Epithelial cell of proximal tubule (primary cell): ENCODE results near the gene KLHL6. TPM values are rescaled to one million over a fixed set of nuclear protein-coding genes. Genes with fewer than 3 reads are reported as not detected.
"Not testable (repeated sequence)": the region's sequence is repeated elsewhere in the genome, so short reads cannot be mapped to it uniquely, and the experiment has no call there.

ENCODE experiments used
- DNase-seq: peaks from one replicate; pipeline ENCODE4 v3.0.0-alpha.2; 2011; ENCODE audit warnings: low read depth
- H3K4me3 ChIP-seq: 2 replicates; pipeline ENCODE4 v1.5.1; 2011; ENCODE audit warnings: low read depth, mild to moderate bottlenecking, low read length
- CTCF ChIP-seq: conservative IDR thresholded peaks from 2 replicates; pipeline ENCODE4 v1.5.1; 2012; ENCODE audit warnings: low read depth, mild to moderate bottlenecking, low read length
- total RNA-seq: library from RNA; depleted of rRNA; stranded (reverse); fragments of >200 nt; gene quantifications from 2 replicates; pipeline ENCODE4 v1.2.3, GENCODE V29; 2015

KLHL6 gene
- total RNA-seq, 1 donor from 2014 or later = not detected

DNA sequence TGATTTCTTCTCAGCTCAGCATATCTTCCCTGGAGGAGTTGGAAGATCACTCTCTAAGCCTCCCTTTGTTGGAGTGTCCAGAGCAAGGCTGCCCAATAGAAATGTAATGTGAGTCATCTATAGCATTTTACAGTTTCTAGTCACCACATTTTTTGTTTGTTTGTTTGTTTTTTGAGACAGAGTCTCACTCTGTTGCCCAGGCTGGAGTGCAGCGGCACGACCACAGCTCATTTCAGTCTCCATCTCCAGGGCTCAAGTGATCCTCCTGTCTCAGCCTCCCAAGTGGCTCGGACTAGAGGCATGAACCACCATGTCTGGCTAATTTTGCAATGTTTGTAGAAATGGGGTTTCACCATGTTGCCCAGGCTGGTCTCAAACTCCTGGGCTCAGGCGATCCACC lies 21.3 kb downstream of the KLHL6 start:
- no peak for TF ChIP-seq CTCF
- H3K4me3 ChIP-seq = no peak overlapping the region
- DNase-seq = peak; percentile 23

DNA sequence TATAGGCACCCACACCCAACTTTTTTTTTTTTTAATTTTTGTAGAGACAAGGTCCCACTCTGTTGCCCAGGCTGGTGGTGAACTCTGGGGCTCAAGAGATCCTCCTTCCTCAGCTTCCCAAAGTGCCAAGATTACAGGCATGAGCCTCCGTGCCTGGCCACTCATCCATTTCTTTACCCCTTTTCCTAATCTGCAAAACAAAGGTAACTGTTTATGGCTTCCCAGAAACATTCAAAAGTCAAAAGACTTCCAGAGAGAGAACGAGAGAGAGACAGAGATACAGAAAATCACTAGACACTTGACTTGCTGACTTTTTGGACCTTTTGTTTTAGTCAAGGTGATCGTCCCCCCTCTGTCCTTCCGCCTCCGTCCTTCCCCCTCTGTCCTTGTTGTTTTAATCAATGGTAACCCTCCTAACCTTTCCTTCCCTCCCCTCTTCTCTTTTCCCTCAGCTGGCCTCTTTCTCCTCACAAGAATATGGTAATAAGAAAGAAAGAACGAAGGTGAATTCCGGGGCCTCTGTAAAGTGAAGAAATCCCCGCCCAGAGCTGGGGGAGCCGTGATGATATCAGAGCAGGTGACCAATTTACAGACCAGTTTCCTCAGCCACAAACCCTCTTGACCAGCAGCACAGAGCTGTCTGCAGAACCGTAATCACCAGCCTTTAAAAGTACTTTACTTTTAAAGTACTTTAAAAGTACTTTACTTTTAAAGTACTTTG lies 21.9 kb downstream of the KLHL6 start:
- H3K4me3 ChIP-seq = no peak overlapping the region
- DNase-seq = peak; percentile 68
- no peak for TF ChIP-seq CTCF

DNA sequence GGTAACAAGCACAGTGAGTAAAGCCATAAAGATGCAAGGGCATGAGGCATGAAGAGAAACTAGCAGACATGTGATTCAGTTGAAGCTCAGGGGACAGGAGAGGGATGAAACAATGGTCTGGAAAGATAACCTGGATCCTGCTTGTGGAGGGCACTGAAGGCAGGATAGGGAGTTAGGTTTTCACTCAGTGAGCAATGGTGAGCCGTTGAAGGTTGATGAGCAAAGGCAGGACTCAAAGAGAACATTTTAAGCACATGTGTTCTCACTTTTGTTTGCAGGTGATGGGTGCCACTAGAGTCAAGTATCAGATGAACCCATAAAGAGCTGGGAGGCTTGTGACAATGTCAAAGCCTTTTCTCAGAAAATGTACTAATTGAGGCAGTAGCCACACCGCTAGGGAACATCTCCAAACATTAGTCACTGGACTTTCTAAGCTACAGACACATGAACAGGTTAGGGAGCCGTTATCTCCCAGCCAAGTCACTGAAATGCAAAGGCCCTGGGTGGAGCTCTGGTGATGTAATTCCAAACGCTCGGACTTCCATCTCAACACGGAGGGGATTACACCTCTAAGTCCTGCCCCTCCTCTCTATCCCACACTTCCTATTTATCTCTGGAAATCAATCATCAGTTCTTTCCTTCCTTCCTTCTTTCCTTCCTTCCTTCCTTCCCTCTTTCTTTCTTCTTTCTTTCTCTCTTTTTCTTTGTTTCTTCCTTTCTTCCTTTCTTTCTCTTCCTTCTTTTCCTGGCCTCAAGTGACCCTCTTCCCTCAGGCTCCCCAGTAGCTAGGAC lies 22.7 kb downstream of the KLHL6 start:
- no peak overlapping the region for H3K4me3 ChIP-seq
- DNase-seq = no peak
- TF ChIP-seq CTCF = no peak

DNA sequence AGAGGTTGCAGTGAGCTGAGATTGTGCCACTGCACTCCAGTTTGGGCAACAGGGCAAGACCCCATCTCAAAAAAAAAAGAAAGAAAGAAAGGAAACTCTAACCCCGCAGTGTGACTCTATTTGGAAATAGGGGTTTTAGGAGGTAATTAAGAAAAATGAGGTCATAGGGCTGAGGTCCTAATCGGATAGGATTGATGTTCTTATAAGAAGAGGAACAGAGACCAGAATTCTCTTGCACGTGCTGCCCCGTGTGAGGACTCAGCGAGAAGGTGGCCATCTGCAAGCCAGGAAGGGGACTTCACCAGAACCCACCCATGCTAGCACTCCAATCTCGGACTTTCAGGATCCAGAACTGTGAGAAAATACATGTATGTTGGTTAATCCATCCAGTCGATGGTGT lies 25.8 kb downstream of the KLHL6 start:
- TF ChIP-seq CTCF = no peak
- no peak overlapping the region for H3K4me3 ChIP-seq

DNA sequence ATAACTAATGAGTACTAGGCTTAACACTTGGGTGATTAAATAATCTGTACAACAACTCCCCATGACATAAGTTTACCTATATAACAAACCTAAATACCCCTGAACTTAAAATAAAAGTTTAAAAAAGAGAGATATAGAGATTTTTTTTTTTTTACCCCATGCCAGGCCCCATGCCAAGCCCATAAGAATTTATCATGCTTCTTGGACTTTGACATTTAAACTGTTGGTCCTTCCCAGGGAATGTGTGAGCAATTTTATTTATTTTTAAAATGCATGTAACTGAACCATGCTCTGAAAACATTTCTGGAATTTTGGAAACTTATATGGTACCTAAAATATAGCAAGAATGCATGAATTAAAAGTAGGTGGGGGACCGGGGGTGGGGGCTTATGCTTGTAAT lies 26.3 kb downstream of the KLHL6 start:
- no peak for DNase-seq
- no peak for TF ChIP-seq CTCF
- no peak overlapping the region for H3K4me3 ChIP-seq

More for the DNA sequence above, 25.8 kb downstream of the KLHL6 start:
- no peak for DNase-seq

- DNase-seq, H3K4me3 ChIP-seq: not testable (repeated sequence)
These were observed 26.7 kb downstream of the KLHL6 start for GRCh38 chr3:183528758-183529157.

DNA sequence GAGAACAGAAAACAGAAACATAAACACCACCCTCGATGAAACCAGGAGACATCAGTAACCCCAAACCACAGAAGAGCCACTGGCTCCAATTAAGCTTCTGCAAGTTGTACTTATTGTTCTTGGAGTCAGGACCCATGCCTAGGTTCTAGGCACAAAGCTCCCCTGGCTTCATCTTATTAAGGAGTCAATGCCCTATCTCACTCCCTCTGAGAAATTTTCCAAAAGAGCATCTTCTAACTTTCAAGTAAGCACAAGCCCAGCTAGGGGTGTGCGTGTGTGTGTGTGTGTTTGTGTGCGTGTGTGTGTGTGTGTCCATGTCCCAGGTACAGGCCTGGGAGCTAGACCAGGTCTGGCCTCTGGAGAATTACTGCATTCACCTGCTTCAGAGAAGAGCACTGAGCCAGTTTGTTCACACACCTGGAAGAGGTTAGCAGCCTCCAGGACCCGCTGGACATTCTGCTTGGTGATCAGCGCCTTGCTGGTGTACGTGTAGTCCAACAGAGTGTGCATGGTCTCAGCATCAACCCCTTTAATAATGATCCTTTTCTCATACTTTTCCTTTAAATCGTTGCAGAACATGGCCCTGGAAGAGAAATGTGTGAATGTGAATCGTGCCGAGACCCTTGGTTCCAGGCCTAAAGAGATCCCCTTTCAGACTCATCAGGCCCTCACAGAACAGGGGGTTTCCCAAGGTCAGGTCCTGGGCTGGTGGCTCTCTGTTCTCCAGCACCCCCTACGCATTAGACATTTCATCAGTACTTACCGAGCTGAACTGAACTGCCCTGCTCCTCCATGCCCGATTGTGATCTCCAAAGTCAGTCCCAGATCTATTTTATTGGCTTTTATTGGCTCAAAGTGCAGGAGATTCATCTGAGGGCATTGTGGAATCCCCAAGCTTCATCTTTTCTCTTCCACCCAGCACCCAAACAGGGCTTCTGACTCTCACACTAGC lies 27.8 kb downstream of the KLHL6 start:
- no peak for DNase-seq
- no peak overlapping the region for H3K4me3 ChIP-seq
- no peak for TF ChIP-seq CTCF
